OCI-LY3 (cell line): Measurements from ENCODE around the gene TCL1A.

ENCODE experiments used
- H2AFZ ChIP-seq: fragments of 200-600, 300-600 bp; shearing (Covaris generic); 2 replicates; pipeline ENCODE4 v1.6.0; 2014; ENCODE audit warnings: antibody characterized with exemption, low read depth, low read length
- H3K27ac ChIP-seq: fragments of 200-600, 300-600 bp; sonication (generic); 2 replicates; pipeline ENCODE4 v1.5.1; 2014; ENCODE audit warnings: mild to moderate bottlenecking, low read length, moderate library complexity, mixed read lengths
- H3K27me3 ChIP-seq: fragments of 200-600, 300-600 bp; sonication (generic); 2 replicates; pipeline ENCODE4 v1.6.1; 2014; ENCODE audit warnings: low read depth, low read length, mixed read lengths
- H3K36me3 ChIP-seq: fragments of 200-600, 300-600 bp; sonication (generic); replicated peaks from 2 replicates; pipeline ENCODE3; 2014; ENCODE audit warnings: low read depth, low read length, mixed read lengths
- H3K4me1 ChIP-seq: fragments of 300-600, 200-600 bp; sonication (generic); 2 replicates; pipeline ENCODE4 v1.6.1; 2014; ENCODE audit warnings: low read length, mixed read lengths
- H3K4me2 ChIP-seq: fragments of 200-600, 300-600 bp; sonication (generic); 2 replicates; pipeline ENCODE4 v1.6.1; 2014; ENCODE audit warnings: low read length, mixed read lengths
- H3K4me3 ChIP-seq: fragments of 300-600, 200-600 bp; sonication (generic); 2 replicates; pipeline ENCODE4 v1.5.1; 2014; ENCODE audit warnings: antibody characterized with exemption, mild to moderate bottlenecking, low read length, moderate library complexity
- H3K79me2 ChIP-seq: fragments of 300-600, 200-600 bp; shearing (Covaris generic); 2 replicates; pipeline ENCODE4 v1.6.1; 2014; ENCODE audit warnings: mild to moderate bottlenecking, low read length, mixed read lengths
- H3K9ac ChIP-seq: fragments of 300-600, 200-600 bp; shearing (Covaris generic); 2 replicates; pipeline ENCODE4 v1.6.0; 2014; ENCODE audit warnings: mild to moderate bottlenecking, low read length, moderate library complexity
- H3K9me3 ChIP-seq: fragments of 200-600, 300-600 bp; shearing (Covaris generic); 2 replicates; pipeline ENCODE4 v1.6.1; 2014; ENCODE audit warnings: low read length, mixed read lengths; ENCODE audit not compliant: insufficient read depth
- H4K20me1 ChIP-seq: fragments of 200-600, 300-600 bp; sonication (generic); 2 replicates; pipeline ENCODE4 v1.6.1; 2016; ENCODE audit warnings: low read length, mixed read lengths; ENCODE audit not compliant: insufficient read depth
- EZH2phosphoT487 ChIP-seq: fragments of 200-600 bp; shearing (Covaris generic); IDR thresholded peaks from 2 replicates; pipeline ENCODE4 v1.6.1; 2018; ENCODE audit warnings: antibody characterized with exemption, mixed run types, low read depth
- TF ChIP-seq, protein P1 (sequence below): fragments of 200-600, 300-600 bp; sonication (generic); IDR thresholded peaks from 2 replicates; pipeline ENCODE4 v1.5.1; 2014; ENCODE audit warnings: antibody characterized with exemption, low read length, low read depth

TCL1A gene

DNA sequence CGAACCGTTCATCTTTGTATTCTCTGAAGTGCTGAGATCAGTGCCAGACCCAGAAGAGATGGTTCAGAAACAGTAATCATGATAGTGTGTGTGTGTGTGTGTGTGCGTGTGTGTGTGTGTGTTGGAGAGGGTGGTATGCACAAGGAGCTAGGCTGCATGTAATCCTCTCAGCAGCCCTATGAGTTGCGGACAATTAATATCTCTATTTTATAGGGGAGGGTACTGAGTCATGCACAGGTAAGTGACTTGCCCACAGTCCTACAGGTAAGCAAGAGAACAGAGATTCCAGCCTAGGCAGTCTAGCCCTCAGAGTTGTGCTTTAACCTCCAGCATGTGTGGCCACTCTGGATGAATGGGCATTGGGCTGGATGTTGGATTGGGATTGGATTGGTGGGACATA is 27.9 kb upstream of the TCL1A start:
- no peak overlapping the region for H3K4me2 ChIP-seq
- TF ChIP-seq EZH2phosphoT487: no peak
- TF ChIP-seq, protein P1, sequence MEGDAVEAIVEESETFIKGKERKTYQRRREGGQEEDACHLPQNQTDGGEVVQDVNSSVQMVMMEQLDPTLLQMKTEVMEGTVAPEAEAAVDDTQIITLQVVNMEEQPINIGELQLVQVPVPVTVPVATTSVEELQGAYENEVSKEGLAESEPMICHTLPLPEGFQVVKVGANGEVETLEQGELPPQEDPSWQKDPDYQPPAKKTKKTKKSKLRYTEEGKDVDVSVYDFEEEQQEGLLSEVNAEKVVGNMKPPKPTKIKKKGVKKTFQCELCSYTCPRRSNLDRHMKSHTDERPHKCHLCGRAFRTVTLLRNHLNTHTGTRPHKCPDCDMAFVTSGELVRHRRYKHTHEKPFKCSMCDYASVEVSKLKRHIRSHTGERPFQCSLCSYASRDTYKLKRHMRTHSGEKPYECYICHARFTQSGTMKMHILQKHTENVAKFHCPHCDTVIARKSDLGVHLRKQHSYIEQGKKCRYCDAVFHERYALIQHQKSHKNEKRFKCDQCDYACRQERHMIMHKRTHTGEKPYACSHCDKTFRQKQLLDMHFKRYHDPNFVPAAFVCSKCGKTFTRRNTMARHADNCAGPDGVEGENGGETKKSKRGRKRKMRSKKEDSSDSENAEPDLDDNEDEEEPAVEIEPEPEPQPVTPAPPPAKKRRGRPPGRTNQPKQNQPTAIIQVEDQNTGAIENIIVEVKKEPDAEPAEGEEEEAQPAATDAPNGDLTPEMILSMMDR: no peak
- H3K4me3 ChIP-seq: no peak overlapping the region
- no peak overlapping the region for H3K27ac ChIP-seq
- no peaks in the 10 kb centered on the region for H3K79me2 ChIP-seq
- H3K27me3 ChIP-seq: peaks cover 10% of the 10 kb centered on the region
- H3K9me3 ChIP-seq: no peaks in the 10 kb centered on the region; the same call in 1 of the 2 replicates
- no peaks in the 10 kb centered on the region for H3K36me3 ChIP-seq
- H2AFZ ChIP-seq: no peak overlapping the region
- no peaks in the 10 kb centered on the region for H4K20me1 ChIP-seq
- no peak overlapping the region for H3K9ac ChIP-seq
- H3K4me1 ChIP-seq: no peaks in the 10 kb centered on the region

DNA sequence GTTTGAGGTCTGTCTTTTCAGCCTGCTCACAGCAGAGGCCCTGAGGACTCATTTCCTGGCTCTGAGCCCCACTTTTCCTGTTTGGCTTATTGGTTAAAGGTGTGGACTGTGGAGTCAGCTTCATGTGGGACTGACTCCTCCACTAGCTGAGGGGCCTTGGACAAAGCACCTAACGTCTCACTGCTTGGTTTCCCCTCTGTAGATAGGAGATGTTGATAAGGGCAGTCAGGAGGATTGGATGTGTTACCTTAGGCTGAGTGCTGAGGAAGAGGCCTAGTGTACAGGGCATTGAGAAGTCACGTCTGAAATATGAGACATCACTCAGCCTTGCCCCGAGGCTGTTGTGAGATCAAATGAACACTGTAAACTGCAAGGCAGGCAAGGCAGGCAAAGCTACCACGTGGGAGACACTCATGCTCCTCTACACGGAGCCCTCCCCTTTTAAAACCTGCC is 27.1 kb upstream of the TCL1A start:
- Histone ChIP-seq H3K4me3 (no peak overlapping the region), H3K27me3 (peaks cover 17% of the 10 kb centered on the region), H3K27ac (no peak overlapping the region), H3K79me2 (no peaks in the 10 kb centered on the region), H3K9ac (no peak overlapping the region), H3K4me1 (no peaks in the 10 kb centered on the region), H2AFZ (no peak overlapping the region), H3K36me3 (no peaks in the 10 kb centered on the region), H3K4me2 (no peak overlapping the region), H4K20me1 (no peaks in the 10 kb centered on the region), H3K9me3 (no peaks in the 10 kb centered on the region; the same call in 1 of the 2 replicates)
- TF ChIP-seq, protein P1: no peak
- TF ChIP-seq EZH2phosphoT487: no peak

DNA sequence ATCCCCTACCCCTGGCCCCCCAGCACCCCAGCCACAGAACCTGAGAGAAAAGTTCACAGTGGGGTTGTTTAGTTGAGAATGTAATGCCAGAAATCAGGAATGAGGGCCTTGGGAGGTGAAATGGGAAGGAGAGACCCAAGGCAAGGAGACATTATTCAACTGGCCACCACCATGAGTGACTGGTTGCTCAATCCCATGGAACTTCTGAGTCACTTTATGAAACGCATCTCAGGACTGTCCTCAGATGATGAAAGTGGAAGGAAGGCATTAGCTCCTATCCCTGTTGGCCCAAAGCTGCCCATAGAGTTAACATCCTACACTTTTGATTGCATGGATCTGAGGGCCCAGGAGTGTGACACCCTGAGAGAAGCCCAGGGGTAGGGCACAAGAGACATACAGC is 25.4 kb upstream of the TCL1A start:
- H3K27me3 ChIP-seq: peaks cover 20% of the 10 kb centered on the region
- no peak overlapping the region for H3K4me2 ChIP-seq

DNA sequence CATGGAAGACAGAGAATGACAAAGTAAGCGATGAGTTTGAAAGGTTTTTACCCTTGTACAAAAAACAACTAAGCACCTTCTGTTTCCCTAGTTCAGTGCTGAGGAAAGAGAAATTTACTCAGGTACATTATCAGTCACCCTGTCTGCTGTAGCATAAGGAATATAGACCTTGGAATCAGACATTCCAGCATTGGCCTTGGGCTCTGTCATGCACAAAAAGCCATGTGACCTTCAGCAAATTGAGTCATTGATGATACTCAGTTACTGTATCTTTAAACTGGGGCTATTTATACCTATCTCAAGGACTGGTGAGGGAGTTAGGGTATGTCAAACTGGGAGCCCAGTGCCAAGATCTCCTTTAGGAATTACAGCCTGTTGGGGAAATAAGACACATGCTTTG is 19.3 kb upstream of the TCL1A start:
- Histone ChIP-seq H3K4me1 (peaks cover 16% of the 10 kb centered on the region), H3K9ac (no peak overlapping the region), H3K36me3 (no peaks in the 10 kb centered on the region), H3K27me3 (peaks cover 27% of the 10 kb centered on the region), H3K9me3 (no peaks in the 10 kb centered on the region), H3K4me3 (no peak overlapping the region), H3K4me2 (no peak overlapping the region), H3K79me2 (no peaks in the 10 kb centered on the region), H2AFZ (no peak overlapping the region), H3K27ac (no peak overlapping the region), H4K20me1 (no peaks in the 10 kb centered on the region)
- TF ChIP-seq, protein P1: no peak
- no peak for TF ChIP-seq EZH2phosphoT487

More for the DNA sequence above, 25.4 kb upstream of the TCL1A start:
- Histone ChIP-seq H3K27ac (no peak overlapping the region), H3K4me1 (no peaks in the 10 kb centered on the region), H3K79me2 (no peaks in the 10 kb centered on the region), H3K9me3 (no peaks in the 10 kb centered on the region; the same call in 1 of the 2 replicates), H2AFZ (no peak overlapping the region), H3K36me3 (no peaks in the 10 kb centered on the region), H3K4me3 (no peak overlapping the region), H4K20me1 (no peaks in the 10 kb centered on the region), H3K9ac (no peak overlapping the region)
- TF ChIP-seq, protein P1: no peak
- no peak for TF ChIP-seq EZH2phosphoT487
